Endodermal cell (in vitro differentiated cells): ENCODE data around the gene FBXL13. TPM values are rescaled to one million over a fixed set of nuclear protein-coding genes. Genes with fewer than 3 reads are reported as not detected.
"Not testable (repeated sequence)": the region's sequence is repeated elsewhere in the genome, so short reads cannot be mapped to it uniquely, and the experiment has no call there.

ENCODE experiments used
- DNase-seq: peaks from one replicate; pipeline ENCODE4 v3.0.0-alpha.2; 2017
- H3K27ac ChIP-seq: 2 replicates; pipeline ENCODE4 v1.5.1; 2013; ENCODE audit warnings: mild to moderate bottlenecking, low read depth, low read length, moderate library complexity
- H3K27me3 ChIP-seq: 2 replicates; pipeline ENCODE4 v1.6.1; 2013; ENCODE audit warnings: mild to moderate bottlenecking, low read length, moderate library complexity; ENCODE audit not compliant: insufficient read depth, control insufficient read depth, poor library complexity, severe bottlenecking
- H3K36me3 ChIP-seq: 2 replicates; pipeline ENCODE4 v1.7.0; 2013; ENCODE audit warnings: mild to moderate bottlenecking, low read length, moderate library complexity; ENCODE audit not compliant: control insufficient read depth, insufficient read depth
- H3K4me1 ChIP-seq: one replicate; pipeline ENCODE4 v1.7.0; 2013; ENCODE audit warnings: low read length; ENCODE audit not compliant: control insufficient read depth, insufficient read depth
- H3K4me3 ChIP-seq: 2 replicates; pipeline ENCODE4 v1.5.1; 2013; ENCODE audit warnings: mild to moderate bottlenecking, low read length, moderate library complexity
- H3K9ac ChIP-seq: 2 replicates; pipeline ENCODE4 v1.6.1; 2013; ENCODE audit warnings: mild to moderate bottlenecking, low read length, moderate library complexity; ENCODE audit not compliant: poor library complexity, severe bottlenecking; ENCODE audit errors: extremely low read depth
- H3K9me3 ChIP-seq: 2 replicates; pipeline ENCODE4 v1.6.1; 2013; ENCODE audit warnings: mild to moderate bottlenecking, low read length, moderate library complexity; ENCODE audit not compliant: control insufficient read depth
- H3K27ac Mint-ChIP-seq: 2 replicates; pipeline ENCODE4 v1.8.0; 2020; ENCODE audit warnings: mixed read lengths
- H3K27me3 Mint-ChIP-seq: 2 replicates; pipeline ENCODE4 v1.8.0; 2021; ENCODE audit warnings: mild to moderate bottlenecking, mixed read lengths; ENCODE audit not compliant: insufficient read depth
- H3K36me3 Mint-ChIP-seq: 2 replicates; pipeline ENCODE4 v1.8.0; 2020; ENCODE audit warnings: low read depth, mixed read lengths
- H3K4me1 Mint-ChIP-seq: 2 replicates; pipeline ENCODE4 v1.8.0; 2020; ENCODE audit warnings: mixed read lengths
- H3K4me3 Mint-ChIP-seq: 2 replicates; pipeline ENCODE4 v1.8.0; 2020; ENCODE audit warnings: mild to moderate bottlenecking, moderate library complexity, mixed read lengths
- H3K9me3 Mint-ChIP-seq: 2 replicates; pipeline ENCODE4 v1.8.0; 2020; ENCODE audit warnings: mild to moderate bottlenecking, mixed read lengths
- WGBS, 2 experiments: methylation state at CpG; one replicate each; pipeline versions ENCODE4 v1.1.5 to v1.1.7; 2013; ENCODE audit warnings: missing lambda C conversion rate in 2 of 2, mixed read lengths in 1 of 2; ENCODE audit not compliant: insufficient coverage in 1 of 2, insufficient read length in 1 of 2; 5-methylcytosine and 5-hydroxymethylcytosine counted together
- total RNA-seq, 2 donors: library from RNA; stranded (reverse); fragmentation: NEBNext Ultra II Directional in 1 of 2; extraction: Animal tissue kit (Norgen Biotek cat#: 25700) in 1 of 2; gene quantifications; 2 replicates in 1 of 2; 3 replicates in 1 of 2; pipeline ENCODE4 v1.2.1, GENCODE V29; 2021
- TF ChIP-seq, protein P1 (sequence below): fragments of 200-600 bp; sonication (generic); conservative IDR thresholded peaks from 2 replicates; pipeline ENCODE4 v1.5.0; 2021; ENCODE audit warnings: antibody characterized with exemption, mild to moderate bottlenecking

FBXL13 gene
- total RNA-seq, 2 donors from 2014 or later: 2.1 to 2.7 TPM

DNA sequence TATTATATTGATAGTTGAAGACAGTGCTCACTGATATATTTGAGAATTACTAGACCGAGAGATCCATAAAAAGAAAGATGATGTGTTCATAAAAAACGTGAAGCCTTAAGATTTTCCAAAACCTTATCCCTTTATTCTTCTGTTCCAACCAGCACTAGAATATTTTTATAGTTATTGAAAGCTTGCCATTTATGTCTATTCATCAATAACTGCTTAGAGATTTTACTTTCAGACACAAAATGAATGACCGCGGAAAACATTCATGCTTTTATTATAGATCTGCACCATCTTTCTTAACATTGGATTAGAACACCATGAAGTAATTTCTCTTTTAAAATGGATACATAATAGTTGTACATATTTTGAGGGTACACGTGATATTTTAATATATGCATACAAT is 77.6 kb downstream of the FBXL13 start:
- TF ChIP-seq, protein P1, sequence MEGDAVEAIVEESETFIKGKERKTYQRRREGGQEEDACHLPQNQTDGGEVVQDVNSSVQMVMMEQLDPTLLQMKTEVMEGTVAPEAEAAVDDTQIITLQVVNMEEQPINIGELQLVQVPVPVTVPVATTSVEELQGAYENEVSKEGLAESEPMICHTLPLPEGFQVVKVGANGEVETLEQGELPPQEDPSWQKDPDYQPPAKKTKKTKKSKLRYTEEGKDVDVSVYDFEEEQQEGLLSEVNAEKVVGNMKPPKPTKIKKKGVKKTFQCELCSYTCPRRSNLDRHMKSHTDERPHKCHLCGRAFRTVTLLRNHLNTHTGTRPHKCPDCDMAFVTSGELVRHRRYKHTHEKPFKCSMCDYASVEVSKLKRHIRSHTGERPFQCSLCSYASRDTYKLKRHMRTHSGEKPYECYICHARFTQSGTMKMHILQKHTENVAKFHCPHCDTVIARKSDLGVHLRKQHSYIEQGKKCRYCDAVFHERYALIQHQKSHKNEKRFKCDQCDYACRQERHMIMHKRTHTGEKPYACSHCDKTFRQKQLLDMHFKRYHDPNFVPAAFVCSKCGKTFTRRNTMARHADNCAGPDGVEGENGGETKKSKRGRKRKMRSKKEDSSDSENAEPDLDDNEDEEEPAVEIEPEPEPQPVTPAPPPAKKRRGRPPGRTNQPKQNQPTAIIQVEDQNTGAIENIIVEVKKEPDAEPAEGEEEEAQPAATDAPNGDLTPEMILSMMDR: no peak
- 88% methylated on average over 4 of the region's 5 CpGs; no CpG with 5 or more reads in 1 of the 2 experiments for WGBS, 2 experiments
- Histone ChIP-seq H3K9ac (no peak overlapping the region), H3K27ac (no peak overlapping the region), H3K27me3 (no peaks in the 10 kb centered on the region), H3K4me3 (no peak overlapping the region), H3K4me1 (no peaks in the 10 kb centered on the region), H3K9me3 (peaks cover 4% of the 10 kb centered on the region), H3K36me3 (no peaks in the 10 kb centered on the region)
- H3K27ac Mint-ChIP-seq: peak overlapping the region; percentile 13
- no peak for DNase-seq
- H3K4me3 Mint-ChIP-seq: no peak overlapping the region
- no peaks in the 10 kb centered on the region for H3K27me3 Mint-ChIP-seq
- H3K4me1 Mint-ChIP-seq: peaks cover 7% of the 10 kb centered on the region
- H3K36me3 Mint-ChIP-seq: peaks cover 5% of the 10 kb centered on the region
- peaks cover 3% of the 10 kb centered on the region for H3K9me3 Mint-ChIP-seq

DNA sequence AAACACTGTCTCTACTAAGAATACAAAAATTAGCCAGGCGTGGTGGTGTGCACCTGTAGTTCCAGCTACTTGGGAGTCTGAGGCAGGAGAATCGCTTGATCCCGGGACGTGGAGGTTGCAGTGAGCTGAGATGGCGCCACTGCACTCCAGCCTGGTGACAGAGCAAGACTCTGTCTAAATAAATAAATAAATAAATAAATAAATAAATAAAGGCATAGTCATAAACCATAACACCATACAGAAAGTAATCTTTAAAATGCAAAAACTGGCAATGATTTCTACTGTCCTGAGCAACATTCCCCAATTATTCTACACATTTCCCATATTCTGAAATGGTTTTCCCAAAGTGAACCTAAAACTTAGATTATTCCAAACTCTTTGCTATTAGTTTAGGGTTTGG is 79.0 kb downstream of the FBXL13 start:
- H3K4me3 Mint-ChIP-seq, H3K4me1 ChIP-seq, H3K27ac ChIP-seq, H3K27ac Mint-ChIP-seq, H3K4me1 Mint-ChIP-seq, H3K27me3 ChIP-seq, H3K27me3 Mint-ChIP-seq, H3K9me3 Mint-ChIP-seq, DNase-seq, H3K9ac ChIP-seq, H3K9me3 ChIP-seq, H3K36me3 Mint-ChIP-seq, H3K36me3 ChIP-seq, H3K4me3 ChIP-seq: not testable (repeated sequence)
- WGBS, 2 experiments: 93 to 100% methylated on average over 1 to 5 of the region's 5 CpGs

DNA sequence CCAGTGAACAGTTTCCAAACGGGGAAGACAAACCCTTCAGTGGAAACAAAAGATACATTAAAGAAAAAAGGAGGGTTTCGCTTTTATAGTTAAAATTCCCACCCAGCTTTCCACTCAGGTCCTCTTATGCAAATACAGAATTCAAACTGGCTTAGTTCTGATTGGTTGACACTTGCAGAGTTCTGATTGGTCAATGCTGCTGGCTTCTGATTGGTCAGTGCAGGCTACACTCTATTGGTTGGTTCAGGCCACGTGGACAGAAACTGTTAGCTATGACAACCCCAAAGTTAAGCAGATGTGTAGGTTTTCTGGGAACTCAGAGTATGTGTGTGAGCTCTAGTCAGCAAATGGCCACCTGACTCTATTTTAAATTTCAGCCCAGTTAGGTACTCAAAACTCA is 80.0 kb downstream of the FBXL13 start:
- H3K4me3 Mint-ChIP-seq: no peak overlapping the region

DNA sequence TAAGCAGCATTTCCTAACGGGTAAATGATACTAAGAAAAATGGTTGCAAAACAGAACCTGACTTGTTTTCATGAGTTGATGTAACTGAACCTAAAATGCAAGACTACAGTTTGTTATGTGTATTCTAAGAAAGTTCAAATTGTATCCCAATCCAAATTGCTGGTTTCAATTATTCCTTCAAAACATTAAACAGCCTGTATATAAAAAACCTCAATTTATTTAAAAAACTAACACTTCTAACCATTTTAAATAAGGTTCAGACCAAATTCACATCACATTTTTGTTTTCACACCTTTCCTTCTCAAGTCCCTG is 80.9 kb downstream of the FBXL13 start:
- Histone ChIP-seq H3K4me3 (no peak overlapping the region), H3K9me3 (peaks cover 4% of the 10 kb centered on the region), H3K36me3 (no peaks in the 10 kb centered on the region), H3K4me1 (no peaks in the 10 kb centered on the region), H3K9ac (no peak overlapping the region), H3K27ac (no peak overlapping the region), H3K27me3 (no peaks in the 10 kb centered on the region)
- WGBS, 2 experiments: 93% methylated on average over 1 of the region's 1 CpG; no CpG with 5 or more reads in 1 of the 2 experiments
- no peaks in the 10 kb centered on the region for H3K9me3 Mint-ChIP-seq
- no peaks in the 10 kb centered on the region for H3K36me3 Mint-ChIP-seq
- no peak for DNase-seq
- H3K27ac Mint-ChIP-seq: no peak overlapping the region
- no peaks in the 10 kb centered on the region for H3K27me3 Mint-ChIP-seq
- TF ChIP-seq, protein P1: no peak
- peaks cover 7% of the 10 kb centered on the region for H3K4me1 Mint-ChIP-seq
- no peak overlapping the region for H3K4me3 Mint-ChIP-seq

More for the DNA sequence above, 80.0 kb downstream of the FBXL13 start:
- Histone ChIP-seq H3K4me3 (no peak overlapping the region), H3K9me3 (peaks cover 4% of the 10 kb centered on the region), H3K4me1 (no peaks in the 10 kb centered on the region), H3K9ac (no peak overlapping the region), H3K27ac (no peak overlapping the region), H3K36me3 (no peaks in the 10 kb centered on the region), H3K27me3 (no peaks in the 10 kb centered on the region)
- Mint-ChIP-seq H3K4me1 (peaks cover 7% of the 10 kb centered on the region), H3K27ac (no peak overlapping the region), H3K9me3 (peaks cover 3% of the 10 kb centered on the region), H3K36me3 (no peaks in the 10 kb centered on the region), H3K27me3 (no peaks in the 10 kb centered on the region)
- WGBS, 2 experiments: 91 to 100% methylated on average over 2 to 3 of the region's 3 CpGs
- TF ChIP-seq, protein P1: no peak
- no peak for DNase-seq
